ENCODE results near the gene RPS8. TPM values are rescaled to one million over a fixed set of nuclear protein-coding genes. Genes with fewer than 3 reads are reported as not detected.
"Not testable (repeated sequence)": the region's sequence is repeated elsewhere in the genome, so short reads cannot be mapped to it uniquely, and the experiment has no call there.

RPS8 gene
- total RNA-seq, 1 experiment from 2014 or later: 2,959 TPM

- no peak for DNase-seq (ENCODE audit: low read depth)
Measured at GRCh38 chr1:44819196-44819607, 43.9 kb downstream of the RPS8 start.

- peak; percentile 95 for DNase-seq (ENCODE audit: low read depth)
Measured at GRCh38 chr1:44819608-44820327, 44.4 kb downstream of the RPS8 start.

- DNase-seq (ENCODE audit: low read depth): no peak
Measured at GRCh38 chr1:44820328-44821239, 45.2 kb downstream of the RPS8 start.

GRCh38 chr1:44821240-44821715 lies 45.9 kb downstream of the RPS8 start:
- DNase-seq (ENCODE audit: low read depth): no peak

GRCh38 chr1:44822131-44822701 lies 46.9 kb downstream of the RPS8 start:
- DNase-seq (ENCODE audit: low read depth): no peak

GRCh38 chr1:44822981-44823451 lies 47.7 kb downstream of the RPS8 start:
- no peak for DNase-seq (ENCODE audit: low read depth)

GRCh38 chr1:44824392-44824791 lies 49.1 kb downstream of the RPS8 start:
- not testable (repeated sequence) for DNase-seq (ENCODE audit: low read depth)

- DNase-seq (ENCODE audit: low read depth): no peak
Measured at GRCh38 chr1:44826375-44827196, 51.2 kb downstream of the RPS8 start.

- no peak for DNase-seq (ENCODE audit: low read depth)
Measured at GRCh38 chr1:44827197-44828002, 52.1 kb downstream of the RPS8 start.

- DNase-seq (ENCODE audit: low read depth): no peak
Measured at GRCh38 chr1:44828003-44828651, 52.8 kb downstream of the RPS8 start.

Small RNA genes lying within 50 kb of the gene (small RNA-seq; reads per million reads assigned to genes)
- gene RNU5D-1 (356 reads per million, percentile 98 among the genes with 10 or more reads in this experiment), gene SNORD38A (146 reads per million, percentile 96 among the genes with 10 or more reads in this experiment), gene SNORD38B (not detected), gene SNORD46 (2,521 reads per million, percentile 99 among the genes with 10 or more reads in this experiment), gene SNORD55 (not detected)

Other genes starting within 250 kb of the RPS8 start
- 3.9 and 4.2 TPM in 2 replicates for gene TMEM53, start 101.1 kb upstream of the RPS8 start, total RNA-seq (2014; rRNA removed; shearing (Covaris generic))
- not detected in 2 replicates for gene ARMH1, start 100.8 kb upstream of the RPS8 start, total RNA-seq (2014; rRNA removed; shearing (Covaris generic))
- gene RNU5D-1, start 44.4 kb upstream of the RPS8 start, total RNA-seq (2014; rRNA removed; shearing (Covaris generic)): not detected in 2 replicates
- 69.9 and 75.6 TPM in 2 replicates for gene KIF2C, start 35.7 kb upstream of the RPS8 start, total RNA-seq (2014; rRNA removed; shearing (Covaris generic))
- gene BEST4, start 12.6 kb downstream of the RPS8 start, total RNA-seq (2014; rRNA removed; shearing (Covaris generic)): not detected in 2 replicates
- gene PLK3, start 24.8 kb downstream of the RPS8 start, total RNA-seq (2014; rRNA removed; shearing (Covaris generic)): 26.7 and 28.3 TPM in 2 replicates
- not detected in 2 replicates for gene DYNLT4, start 31.8 kb downstream of the RPS8 start, total RNA-seq (2014; rRNA removed; shearing (Covaris generic))
- gene BTBD19, start 33.0 kb downstream of the RPS8 start, total RNA-seq (2014; rRNA removed; shearing (Covaris generic)): 2.9 and 3.6 TPM in 2 replicates
- gene PTCH2, start 67.7 kb downstream of the RPS8 start, total RNA-seq (2014; rRNA removed; shearing (Covaris generic)): not detected in 2 replicates
- gene EIF2B3, start 211.1 kb downstream of the RPS8 start, total RNA-seq (2014; rRNA removed; shearing (Covaris generic)): 30.5 and 31.0 TPM in 2 replicates
- gene HECTD3, start 235.8 kb downstream of the RPS8 start, total RNA-seq (2014; rRNA removed; shearing (Covaris generic)): 10.5 and 14.7 TPM in 2 replicates
- 134 and 140 TPM in 2 replicates for gene UROD, start 236.7 kb downstream of the RPS8 start, total RNA-seq (2014; rRNA removed; shearing (Covaris generic))